ENCODE data around the gene GPX5.
A peak's percentile ranks its signal among the peaks of the same experiment; 100 is the strongest.
"Not testable (repeated sequence)": the region's sequence is repeated elsewhere in the genome, so short reads cannot be mapped to it uniquely, and the experiment has no call there.

Gene GPX5

DNA sequence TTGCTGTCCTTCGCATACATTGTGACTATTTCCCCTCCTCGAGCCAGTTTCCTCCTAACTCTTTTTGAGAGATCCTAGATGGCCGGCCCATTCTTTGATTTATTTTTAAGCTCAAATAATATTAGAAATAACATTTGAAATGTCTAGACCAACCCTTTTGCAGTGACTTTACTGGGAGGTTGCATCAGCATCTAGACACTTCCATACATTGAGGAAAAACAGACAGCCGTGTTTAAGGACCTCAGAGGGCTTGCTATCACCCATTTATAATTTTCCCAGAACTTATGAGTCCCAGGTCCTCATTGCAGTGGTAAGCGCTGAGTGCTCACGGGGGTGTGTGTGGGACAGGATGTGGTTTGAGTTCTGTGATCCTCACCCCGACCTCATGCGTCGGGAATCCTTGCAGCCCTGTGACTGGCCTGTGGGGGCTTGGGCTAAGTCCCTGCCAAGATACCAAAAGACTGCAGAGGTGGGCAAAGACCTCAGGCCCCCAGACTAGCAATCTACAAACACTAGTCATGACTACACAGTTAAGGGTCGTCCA, at the start of gene GPX5:
Gene GPX5 (plus strand): TSS at position 386 of the 544 bp plus-strand sequence. CDS start 133 bp downstream, at position 519.
- in situ Hi-C loops (cut with HindIII; ENCODE audit: low pct_ligation_motif_present, low pct_unique_long_range_greater_than_20kb, low sequenced_read_pairs) = no loop called here
- peak; percentile 30 for DNase-seq

- no peak for DNase-seq
- in situ Hi-C loops (cut with HindIII; ENCODE audit: low pct_ligation_motif_present, low pct_unique_long_range_greater_than_20kb, low sequenced_read_pairs) = no loop called here
Measured at GRCh38 chr6:28478518-28478917, 47.2 kb upstream of the GPX5 start.

- DNase-seq = no peak
- in situ Hi-C loops (cut with HindIII; ENCODE audit: low pct_ligation_motif_present, low pct_unique_long_range_greater_than_20kb, low sequenced_read_pairs) = no loop called here
Measured at GRCh38 chr6:28480253-28480932, 45.3 kb upstream of the GPX5 start.

DNA sequence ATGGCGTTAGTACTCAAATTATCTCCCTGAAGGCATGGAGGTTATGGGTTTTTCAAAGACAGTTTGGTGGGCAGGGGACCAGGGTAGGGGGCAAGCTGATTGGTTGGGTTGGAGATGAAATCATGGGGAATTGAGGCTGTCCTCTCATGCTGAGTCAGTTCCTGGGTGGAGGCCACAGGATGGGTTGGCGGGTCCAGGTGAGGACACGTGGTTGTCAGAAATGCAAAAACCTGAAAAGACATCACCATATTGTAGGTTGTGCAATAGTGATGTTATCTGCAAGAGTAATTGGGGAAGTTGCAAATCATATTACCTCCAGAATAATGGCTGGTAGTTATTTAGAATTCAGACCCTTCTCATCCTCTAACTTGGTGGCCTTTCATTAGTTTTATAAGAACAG, 40.2 kb upstream of the GPX5 start:
- DNase-seq = no peak
- in situ Hi-C loops (cut with HindIII; ENCODE audit: low pct_ligation_motif_present, low pct_unique_long_range_greater_than_20kb, low sequenced_read_pairs) = no loop called here

DNA sequence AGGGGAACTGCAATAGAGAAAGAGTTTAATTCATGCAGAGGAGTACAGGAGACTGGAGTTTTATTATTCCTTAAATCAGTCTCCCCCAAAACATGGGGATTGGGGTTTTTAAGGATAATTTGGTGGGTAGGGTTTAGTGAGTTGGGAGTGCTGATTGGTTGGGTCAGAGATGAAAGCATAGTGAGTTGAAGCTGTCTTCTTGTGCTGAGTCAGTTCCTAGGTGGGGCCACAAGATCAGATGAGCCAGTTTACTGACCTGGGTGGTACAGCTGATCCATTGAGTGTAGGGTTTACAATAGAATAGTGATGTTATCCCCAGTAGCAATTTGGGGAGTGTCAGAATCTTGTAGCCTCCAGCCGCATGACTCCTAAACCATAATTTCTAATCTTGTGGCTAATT, 39.1 kb upstream of the GPX5 start:
- DNase-seq = no peak

GRCh38 chr6:28486988-28487742, 38.5 kb upstream of the GPX5 start:
- in situ Hi-C loops (cut with HindIII; ENCODE audit: low pct_ligation_motif_present, low pct_unique_long_range_greater_than_20kb, low sequenced_read_pairs) = no loop called here
- DNase-seq = no peak

More for the DNA sequence above, 39.1 kb upstream of the GPX5 start:
- in situ Hi-C loops (cut with HindIII; ENCODE audit: low pct_ligation_motif_present, low pct_unique_long_range_greater_than_20kb, low sequenced_read_pairs) = no loop called here

- DNase-seq = no peak
- in situ Hi-C loops (cut with HindIII; ENCODE audit: low pct_ligation_motif_present, low pct_unique_long_range_greater_than_20kb, low sequenced_read_pairs) = no loop called here
Measured at GRCh38 chr6:28488916-28489365, 36.7 kb upstream of the GPX5 start.

DNA sequence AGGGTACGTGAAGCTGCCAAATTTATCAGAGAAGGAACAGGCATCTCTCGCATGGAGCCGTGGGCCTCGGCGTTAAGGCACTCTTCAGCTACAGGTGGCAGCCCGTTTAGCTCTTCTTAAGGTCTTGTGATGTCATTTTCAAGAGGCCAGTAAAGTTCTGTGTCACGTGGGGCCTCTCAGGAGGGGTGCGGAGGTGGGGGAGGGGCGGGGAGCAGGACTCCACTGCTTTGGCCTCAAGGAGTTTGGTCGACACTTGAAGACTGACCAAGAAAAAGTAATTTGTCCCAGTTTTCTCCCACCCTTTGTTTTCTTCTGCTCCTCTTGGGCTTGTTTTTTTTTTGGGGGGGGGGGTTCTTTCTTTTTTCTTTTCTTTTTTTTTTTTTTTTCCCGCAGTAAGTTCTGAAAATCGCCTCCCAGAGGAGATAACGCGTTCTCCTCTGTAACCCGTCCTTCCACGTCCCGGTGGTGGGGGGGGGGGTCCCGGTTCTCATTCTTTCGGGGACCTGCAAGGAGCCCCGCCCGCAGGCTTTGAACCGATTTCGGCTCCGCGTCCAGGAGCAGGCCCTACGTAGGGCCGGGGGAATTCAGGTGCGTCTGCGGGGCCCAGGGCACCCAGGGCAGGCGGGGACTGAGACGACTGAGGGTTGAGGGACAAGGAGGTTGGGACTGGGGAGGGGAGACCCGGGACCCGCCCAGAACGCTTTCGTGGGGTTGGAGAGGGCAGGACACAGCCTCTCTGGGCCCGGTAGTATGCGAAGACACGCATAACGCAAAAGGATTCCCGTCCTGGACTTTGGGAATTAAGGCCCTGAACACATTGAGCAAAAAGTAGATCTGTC, 36.1 kb upstream of the GPX5 start:
- no peak for DNase-seq

DNA sequence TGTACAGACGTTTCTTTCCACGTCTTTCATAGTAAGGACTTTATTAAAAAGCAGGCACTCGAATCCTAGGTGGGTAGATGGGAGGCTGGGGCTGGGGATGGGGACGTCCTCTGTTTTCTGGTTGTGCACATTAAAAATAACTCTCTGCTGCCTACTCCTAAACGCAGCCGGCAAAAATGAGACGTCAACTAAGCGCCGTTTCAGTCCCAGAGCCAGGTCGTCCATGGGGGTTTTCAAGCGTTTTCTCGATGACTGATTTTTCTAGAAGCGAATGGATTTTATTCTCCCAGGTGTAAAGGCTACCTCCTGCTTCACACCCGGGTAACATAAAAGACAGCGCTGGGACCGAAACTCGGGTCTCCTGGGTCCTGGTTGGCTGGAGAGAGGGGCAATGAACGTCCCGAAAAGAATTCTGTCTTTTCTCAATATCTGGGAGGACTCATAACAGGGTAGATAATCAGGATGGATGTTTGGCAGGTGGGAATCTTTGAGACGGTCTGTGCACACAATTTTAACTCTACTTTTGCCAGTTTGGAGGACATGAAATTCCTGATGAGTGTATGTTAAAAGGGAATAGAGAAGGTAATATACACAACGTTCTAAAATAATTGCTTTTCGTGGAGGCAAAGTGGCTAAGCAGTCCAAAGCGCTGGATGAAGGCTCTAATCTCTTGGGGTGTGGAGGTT, 35.3 kb upstream of the GPX5 start:
- no peak for DNase-seq
- in situ Hi-C loops (cut with HindIII; ENCODE audit: low pct_ligation_motif_present, low pct_unique_long_range_greater_than_20kb, low sequenced_read_pairs) = no loop called here

More for the DNA sequence above, 36.1 kb upstream of the GPX5 start:
- in situ Hi-C loops (cut with HindIII; ENCODE audit: low pct_ligation_motif_present, low pct_unique_long_range_greater_than_20kb, low sequenced_read_pairs) = no loop called here

- in situ Hi-C loops (cut with HindIII; ENCODE audit: low pct_ligation_motif_present, low pct_unique_long_range_greater_than_20kb, low sequenced_read_pairs) = no loop called here
- no peak for DNase-seq
Measured at GRCh38 chr6:28491984-28492317, 33.7 kb upstream of the GPX5 start.

GRCh38 chr6:28496099-28496779, 29.4 kb upstream of the GPX5 start:
- DNase-seq = peak; percentile 22
- in situ Hi-C loops (cut with HindIII; ENCODE audit: low pct_ligation_motif_present, low pct_unique_long_range_greater_than_20kb, low sequenced_read_pairs) = no loop called here

GRCh38 chr6:28497306-28497705, 28.4 kb upstream of the GPX5 start:
- no peak for DNase-seq
- in situ Hi-C loops (cut with HindIII; ENCODE audit: low pct_ligation_motif_present, low pct_unique_long_range_greater_than_20kb, low sequenced_read_pairs) = no loop called here

- in situ Hi-C loops (cut with HindIII; ENCODE audit: low pct_ligation_motif_present, low pct_unique_long_range_greater_than_20kb, low sequenced_read_pairs) = no loop called here
- no peak for DNase-seq
Measured at GRCh38 chr6:28497893-28498292, 27.8 kb upstream of the GPX5 start.

GRCh38 chr6:28501259-28501658, 24.4 kb upstream of the GPX5 start:
- no peak for DNase-seq
- in situ Hi-C loops (cut with HindIII; ENCODE audit: low pct_ligation_motif_present, low pct_unique_long_range_greater_than_20kb, low sequenced_read_pairs) = no loop called here

- in situ Hi-C loops (cut with HindIII; ENCODE audit: low pct_ligation_motif_present, low pct_unique_long_range_greater_than_20kb, low sequenced_read_pairs); DNase-seq: not testable (repeated sequence)
Measured at GRCh38 chr6:28502136-28502535, 23.5 kb upstream of the GPX5 start.

DNA sequence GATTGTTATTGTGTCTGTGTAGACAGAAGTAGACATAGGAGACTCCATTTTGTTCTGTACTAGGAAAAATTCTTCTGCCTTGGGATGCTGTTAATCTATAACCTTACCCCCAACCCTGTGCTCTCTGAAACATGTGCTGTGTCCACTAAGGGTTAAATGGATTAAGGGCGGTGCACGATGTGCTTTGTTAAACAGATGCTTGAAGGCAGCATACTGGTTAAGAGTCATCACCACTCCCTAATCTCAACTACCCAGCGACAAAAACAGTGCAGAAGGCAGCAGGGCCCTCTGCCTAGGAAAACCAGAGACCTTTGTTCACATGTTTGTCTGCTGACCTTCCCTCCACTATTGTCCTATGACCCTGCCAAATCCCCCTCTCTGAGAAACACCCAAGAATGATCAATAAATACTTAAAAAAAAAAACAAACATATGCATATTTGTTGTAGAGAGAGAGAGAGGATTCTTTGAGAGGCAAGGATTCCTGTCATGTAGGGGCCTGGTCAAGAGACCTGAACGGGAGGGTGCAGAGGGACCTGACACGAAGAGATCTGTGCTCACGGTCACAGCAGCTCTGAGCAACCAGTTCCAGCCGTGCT, 22.9 kb upstream of the GPX5 start:
- in situ Hi-C loops (cut with HindIII; ENCODE audit: low pct_ligation_motif_present, low pct_unique_long_range_greater_than_20kb, low sequenced_read_pairs); DNase-seq: not testable (repeated sequence)

DNA sequence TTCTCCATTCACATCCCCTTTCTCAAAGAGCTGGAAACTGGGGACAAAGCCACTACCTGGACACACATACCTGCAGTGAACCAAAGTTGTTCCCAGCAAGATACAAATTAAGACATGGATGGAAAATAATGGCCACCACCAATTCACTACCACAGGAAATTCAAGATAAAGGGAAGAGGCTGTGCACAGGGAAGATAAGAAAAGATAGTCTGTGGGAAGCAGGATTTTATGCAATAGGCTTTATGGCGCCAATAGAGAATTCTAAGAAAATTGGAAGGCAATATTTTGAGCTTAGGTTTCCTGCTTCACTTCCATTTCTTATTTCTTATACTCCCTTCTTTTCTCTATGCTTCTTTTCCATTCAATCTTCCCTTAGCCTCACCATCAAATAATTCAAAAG, 19.9 kb upstream of the GPX5 start:
- in situ Hi-C loops (cut with HindIII; ENCODE audit: low pct_ligation_motif_present, low pct_unique_long_range_greater_than_20kb, low sequenced_read_pairs) = no loop called here
- no peak for DNase-seq

Data from ACHN (cell line).